GM18951 (cell line): ENCODE results near the gene EMP2.
"Not testable (repeated sequence)": the region's sequence is repeated elsewhere in the genome, so short reads cannot be mapped to it uniquely, and the experiment has no call there.

Experiments
- POLR2A ChIP-seq: IDR thresholded peaks from 4 replicates; pipeline ENCODE4 v1.6.1; 2011; ENCODE audit warnings: mild to moderate bottlenecking; ENCODE audit not compliant: insufficient read length, insufficient read depth; ENCODE audit errors: extremely low read depth
- in situ Hi-C: fragments of 300-500 bp; cut with MboI; formaldehyde crosslinking; loops from one replicate; pipeline ENCODE4 v1.12.0; 2022; ENCODE audit warnings: low sequenced_read_pairs, mixed read lengths, inconsistent platforms; ENCODE audit not compliant: unreplicated experiment

Gene EMP2

DNA sequence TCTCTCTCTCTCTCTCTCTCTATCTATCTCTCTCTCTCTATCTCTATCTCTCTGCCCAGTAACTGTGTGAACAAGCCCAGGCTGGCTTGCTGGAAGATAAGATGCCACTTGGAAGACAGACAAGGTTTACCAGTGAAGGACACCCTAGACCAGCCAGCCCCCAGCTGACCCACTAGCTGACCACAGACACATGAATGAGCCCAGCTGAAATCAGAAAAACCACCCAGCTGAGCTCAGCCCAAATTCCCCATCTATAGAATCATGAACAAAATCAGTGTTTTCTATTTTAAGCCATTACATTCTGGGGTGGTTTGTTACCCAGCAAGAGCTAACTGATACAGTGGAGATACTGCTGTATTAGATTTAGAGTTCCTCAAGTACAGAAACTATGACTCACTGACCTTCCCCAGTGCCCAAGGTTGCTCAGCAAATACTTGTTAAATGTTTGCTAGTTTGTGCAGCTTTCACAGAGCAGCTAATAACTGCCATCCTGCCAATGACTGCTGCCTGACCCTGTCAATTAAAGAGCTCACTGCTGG is 18.0 kb downstream of the EMP2 start:
- TF ChIP-seq POLR2A = no peak
- in situ Hi-C loops = no loop called here

DNA sequence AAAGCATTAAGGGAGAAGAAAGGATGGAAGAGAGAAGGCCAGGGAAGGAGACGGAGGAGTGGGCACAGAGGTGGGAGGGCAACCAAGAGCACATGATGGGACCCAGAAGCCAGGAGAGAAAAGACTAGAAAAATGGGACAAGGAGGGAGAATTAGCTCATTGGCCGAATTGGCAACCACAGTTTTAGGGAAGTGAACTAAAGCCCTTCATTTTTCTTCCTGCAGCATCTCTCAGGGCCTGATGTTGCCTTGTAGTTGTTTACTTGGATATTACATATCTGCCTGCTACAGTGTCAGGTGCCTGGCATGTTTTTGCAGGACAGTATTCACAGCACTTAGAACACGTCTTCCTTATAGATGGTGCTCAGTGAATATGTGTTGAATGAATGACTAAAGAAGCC is 19.0 kb downstream of the EMP2 start:
- TF ChIP-seq POLR2A = no peak
- in situ Hi-C loops = no loop called here

DNA sequence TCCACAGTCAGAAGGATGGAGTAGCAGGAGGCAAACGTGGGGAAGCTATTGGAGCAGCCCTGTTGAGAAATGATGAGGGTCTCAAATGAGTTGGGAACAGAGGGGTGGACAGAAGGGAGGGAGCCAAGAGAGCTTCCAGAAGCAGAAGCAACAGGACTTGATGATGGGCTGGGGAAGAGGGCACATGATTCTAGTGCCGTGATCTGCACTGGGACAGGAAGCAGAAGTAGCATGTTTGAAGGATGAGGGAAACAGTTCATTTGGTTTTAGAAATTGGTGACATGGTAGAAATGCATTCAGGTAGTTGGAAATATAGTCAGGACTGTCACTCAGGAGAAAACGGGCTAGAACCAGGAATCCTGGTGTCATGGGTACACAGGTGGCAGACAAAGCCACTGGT is 19.4 kb downstream of the EMP2 start:
- TF ChIP-seq POLR2A = no peak
- in situ Hi-C loops = no loop called here

DNA sequence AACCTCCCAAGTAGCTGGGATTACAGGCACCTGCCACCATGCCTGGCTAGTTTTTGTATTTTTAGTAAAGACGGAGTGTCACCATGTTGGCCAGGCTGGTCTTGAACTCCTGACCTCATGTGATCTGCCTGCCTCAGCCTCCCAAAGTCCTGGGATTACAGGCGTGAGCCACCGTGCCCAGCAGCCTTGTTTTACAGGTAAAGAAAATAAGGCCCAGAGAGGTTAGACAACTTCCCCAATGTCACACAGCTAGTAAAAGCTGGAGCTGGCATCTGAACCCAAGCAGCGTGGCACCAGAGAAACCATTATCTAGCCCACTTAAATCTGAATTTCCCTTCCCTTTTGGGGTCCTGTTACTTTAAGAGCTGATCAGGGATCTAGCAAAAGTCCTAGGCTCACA is 20.6 kb downstream of the EMP2 start:
- in situ Hi-C loops = not testable (repeated sequence)

DNA sequence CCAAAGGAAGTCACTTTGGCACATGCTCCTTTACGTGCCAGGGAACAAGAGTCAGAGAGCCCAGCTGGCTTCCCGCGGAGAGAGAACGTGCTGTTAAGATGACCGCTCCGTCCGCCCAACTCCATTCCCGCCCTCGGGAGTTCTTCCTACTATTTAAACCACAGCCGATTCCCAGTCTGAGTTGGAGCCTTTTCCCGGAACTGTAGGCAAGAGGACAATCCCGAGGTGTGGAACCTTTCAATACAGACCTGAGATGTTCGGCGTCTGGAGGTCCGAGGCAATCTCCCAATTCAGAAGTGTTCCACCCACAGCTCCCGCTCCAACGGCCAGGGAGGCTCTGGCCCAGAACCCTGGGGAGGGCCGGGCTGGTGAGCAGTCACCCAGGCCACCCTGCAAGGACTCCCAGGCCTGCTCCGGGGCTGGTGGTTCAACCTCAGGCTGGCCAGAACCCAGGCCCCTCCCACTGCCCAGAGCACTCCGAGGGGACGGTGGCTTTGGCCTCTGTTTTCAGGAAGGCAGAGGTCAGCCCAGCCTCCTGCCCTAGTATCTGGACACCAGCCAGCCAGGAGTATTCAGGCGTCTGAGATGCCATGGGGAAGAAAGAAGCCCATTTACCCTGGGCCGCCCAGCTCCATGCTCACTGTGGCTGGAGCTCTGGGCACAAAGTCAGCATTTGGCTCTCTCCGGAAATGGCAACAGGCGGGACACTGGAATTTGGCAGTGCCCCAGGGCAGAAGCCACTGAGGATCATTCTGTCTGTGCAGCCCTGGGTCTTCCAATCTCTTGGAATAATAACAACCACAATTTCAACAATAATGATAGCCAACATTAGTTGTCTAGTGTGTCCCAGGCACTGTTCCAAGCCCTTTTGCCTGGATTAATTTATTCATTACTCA is 21.4 kb downstream of the EMP2 start:
- no peak for TF ChIP-seq POLR2A
- in situ Hi-C loops = no loop called here

DNA sequence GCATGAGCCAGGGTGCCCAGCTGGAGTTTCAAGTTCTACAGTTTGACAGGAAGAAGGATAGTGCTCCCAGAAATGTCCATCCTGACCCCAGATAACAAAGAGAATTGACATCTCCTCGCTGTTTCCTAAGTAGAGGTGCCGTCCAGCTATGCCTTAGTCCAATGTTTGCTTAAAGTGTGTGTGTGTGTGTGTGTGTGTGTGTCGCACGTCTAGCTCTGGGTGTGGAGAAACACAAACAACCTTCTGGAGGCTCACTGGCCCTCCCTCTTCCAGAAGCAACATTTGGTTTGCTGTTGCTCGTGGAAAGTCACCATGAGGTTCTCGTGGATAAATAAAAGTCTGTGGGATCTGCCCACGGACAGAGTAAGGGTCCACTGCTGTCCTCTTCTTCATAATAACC is 22.1 kb downstream of the EMP2 start:
- TF ChIP-seq POLR2A = no peak
- in situ Hi-C loops = no loop called here

DNA sequence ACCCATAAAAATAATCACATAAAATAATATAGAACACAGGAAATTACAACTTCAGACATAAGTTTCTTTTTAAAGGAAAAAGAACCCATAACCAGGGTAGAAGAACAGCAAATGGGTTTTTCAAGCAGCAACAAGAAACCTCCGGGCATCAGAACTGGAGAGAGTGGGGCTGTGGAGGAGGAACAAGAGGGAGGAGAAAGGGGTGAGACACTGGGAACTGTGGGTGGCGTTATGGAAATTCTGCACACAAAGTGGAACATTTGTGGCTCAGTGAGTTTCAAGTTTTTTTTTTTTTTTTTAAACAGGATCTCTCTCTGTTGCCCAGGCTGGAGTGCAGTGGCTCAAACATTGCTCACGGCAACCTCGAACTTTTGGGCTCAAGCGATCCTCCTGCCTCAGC is 22.6 kb downstream of the EMP2 start:
- no peak for TF ChIP-seq POLR2A
- in situ Hi-C loops = no loop called here

DNA sequence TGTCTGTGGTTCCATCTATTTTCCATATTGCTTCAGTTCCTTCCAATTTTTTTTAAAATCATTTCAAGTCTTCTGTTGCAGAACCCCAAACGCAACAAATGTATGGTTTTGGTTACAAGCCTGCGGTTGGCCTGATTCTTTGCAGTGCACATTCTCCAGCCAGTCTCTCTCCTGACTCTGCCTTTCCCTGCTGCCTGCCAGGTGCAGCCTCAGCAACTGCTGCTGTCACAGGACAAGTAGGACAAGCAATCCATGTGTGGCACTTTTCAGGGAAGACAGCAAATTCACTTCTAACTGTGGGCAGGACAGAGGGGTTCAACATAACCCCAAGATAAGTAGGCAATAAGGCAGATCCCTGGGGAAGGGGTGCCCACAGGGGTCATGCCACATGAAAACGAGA is 24.2 kb downstream of the EMP2 start:
- TF ChIP-seq POLR2A = no peak
- in situ Hi-C loops = no loop called here

DNA sequence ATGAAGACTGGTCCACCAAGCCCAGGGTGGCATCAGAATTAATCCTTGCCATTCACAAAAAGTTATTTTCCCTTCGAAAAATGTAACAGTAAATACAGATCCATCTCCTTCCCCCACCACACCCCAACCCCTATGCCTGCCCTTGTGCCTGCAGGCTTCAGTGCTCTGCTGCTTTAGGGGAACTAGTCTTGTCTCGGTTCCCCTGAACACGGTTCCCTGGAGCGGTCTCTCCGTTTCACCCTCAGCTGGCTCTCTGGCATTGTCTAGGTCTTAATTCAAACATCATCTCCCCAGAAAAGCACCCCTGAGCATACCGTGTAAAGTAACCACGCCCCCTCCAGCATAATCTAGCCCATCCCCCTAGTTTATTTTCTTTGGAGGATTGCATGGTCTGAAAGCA is 25.8 kb downstream of the EMP2 start:
- no peak for TF ChIP-seq POLR2A
- in situ Hi-C loops = no loop called here

DNA sequence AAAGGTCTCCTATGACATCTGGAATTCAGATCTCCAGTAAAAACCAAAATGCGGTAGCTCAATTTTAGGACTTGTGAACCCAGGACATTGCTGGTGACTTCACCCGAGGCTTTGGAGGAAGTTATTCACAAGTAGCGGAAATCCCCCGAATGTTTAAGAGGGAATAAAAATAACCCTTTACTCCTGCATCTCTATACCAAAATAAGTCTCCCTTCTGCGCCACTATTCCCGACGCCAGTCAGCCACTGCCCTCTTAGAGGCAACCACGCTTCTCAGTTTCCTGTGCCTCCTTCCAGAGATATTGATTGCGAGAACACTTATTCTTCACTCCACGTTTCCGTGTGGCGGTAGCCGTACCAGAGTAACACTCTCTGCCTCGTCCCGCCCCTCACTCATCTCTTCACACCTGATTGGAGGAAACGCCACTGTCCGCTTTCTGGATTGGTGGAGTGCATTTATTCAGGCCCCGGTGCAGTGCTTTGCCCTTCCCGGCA is 27.4 kb downstream of the EMP2 start:
- in situ Hi-C loops = no loop called here
- TF ChIP-seq POLR2A = peak; percentile 49

DNA sequence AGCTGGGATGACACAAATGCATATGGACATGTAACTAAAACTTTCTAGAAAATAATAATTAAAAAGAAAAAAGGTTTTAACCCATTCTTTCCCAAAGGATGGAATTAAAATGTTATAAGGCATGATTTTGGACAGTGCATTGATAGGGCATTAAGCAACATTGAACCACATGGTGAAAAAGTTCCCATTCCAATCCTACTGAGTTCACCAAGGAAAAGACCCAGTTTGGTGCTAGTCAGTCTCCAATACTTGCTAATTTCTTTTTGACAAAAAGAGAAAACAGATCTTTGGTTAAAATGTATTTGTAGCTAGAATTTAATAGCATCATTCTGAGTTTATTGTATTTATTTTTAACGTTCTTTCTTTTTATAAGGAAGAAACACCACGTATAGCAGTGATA is 28.1 kb downstream of the EMP2 start:
- no peak for TF ChIP-seq POLR2A
- in situ Hi-C loops = no loop called here

DNA sequence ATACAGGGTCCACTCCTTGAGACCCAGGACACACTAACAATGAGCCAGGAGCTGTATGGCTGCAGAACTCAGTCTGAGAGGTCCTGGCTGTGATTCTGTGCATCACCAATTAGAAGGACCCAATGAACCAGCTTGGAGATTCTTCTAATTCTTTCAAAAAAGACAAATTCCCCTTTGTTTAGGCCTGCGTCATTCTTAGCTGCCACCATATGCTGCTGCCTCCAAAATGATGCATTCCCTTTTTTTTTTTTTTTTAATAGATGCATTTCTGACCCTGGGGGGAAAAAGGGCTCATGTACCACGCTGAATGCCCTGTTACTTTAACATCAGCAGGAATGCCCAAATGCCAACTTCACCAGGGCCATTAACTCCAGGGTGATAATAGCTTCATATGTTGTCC is 28.5 kb downstream of the EMP2 start:
- in situ Hi-C loops = no loop called here
- TF ChIP-seq POLR2A = no peak

DNA sequence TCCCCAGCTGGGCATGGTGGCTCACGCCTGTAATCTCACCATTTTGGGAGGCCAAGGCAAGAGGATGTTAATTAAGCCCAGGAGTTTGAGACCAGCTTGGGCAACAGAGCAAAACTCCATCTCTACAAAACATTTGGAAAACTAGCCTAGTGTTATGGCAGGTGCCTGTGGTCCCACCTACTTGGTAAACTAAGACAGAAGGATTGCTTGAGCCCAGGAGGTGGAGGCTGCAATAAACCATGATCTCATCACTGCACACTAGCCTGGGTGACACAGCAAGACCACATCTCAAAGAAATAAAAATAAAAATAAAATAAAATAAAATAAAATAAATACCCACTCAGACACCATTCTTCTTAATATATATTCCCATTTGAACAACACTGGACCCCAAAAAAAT is 32.0 kb downstream of the EMP2 start:
- TF ChIP-seq POLR2A = no peak
- in situ Hi-C loops = no loop called here

DNA sequence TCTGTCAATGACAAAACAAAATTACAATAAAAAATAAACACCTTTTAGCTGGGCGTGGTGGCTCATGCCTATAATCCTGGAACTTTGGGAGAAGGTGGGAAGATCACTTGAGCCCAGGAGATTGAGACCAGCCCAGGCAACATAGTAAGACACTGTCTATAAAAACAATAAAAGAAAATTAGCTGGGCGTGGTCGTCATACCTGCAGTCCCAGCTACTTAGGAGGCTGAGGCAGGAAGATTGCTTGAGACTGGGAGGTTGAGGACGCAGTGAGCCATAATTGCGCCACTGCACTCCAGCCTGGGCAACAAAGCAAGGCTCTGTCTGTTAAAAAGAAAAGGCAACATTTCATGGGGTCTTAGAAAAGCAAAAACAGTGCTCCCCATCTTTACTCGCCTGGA is 32.7 kb downstream of the EMP2 start:
- in situ Hi-C loops = no loop called here
- no peak for TF ChIP-seq POLR2A
